WTC11 (cell line): ENCODE data around the gene CBX2. TPM values are rescaled to one million over a fixed set of nuclear protein-coding genes. Genes with fewer than 3 reads are reported as not detected.

Experiments
- ATAC-seq: fragments of 200-7000 bp; cut with Tn5 transposase; 2 replicates; pipeline ENCODE4 v1.10.0; 2021; ENCODE audit warnings: mild to moderate bottlenecking, moderate library complexity
- CTCF ChIA-PET: fragments of 300-600 bp; sonication (Branson Sonifier 250); formaldehyde crosslinking; loops from one replicate; lab custom pipeline; 2021; ENCODE audit warnings: antibody characterized with exemption; lab: Charles Lee
- POLR2A ChIA-PET: fragments of 350-600 bp; sonication (Branson Sonifier 250); formaldehyde crosslinking; loops from one replicate; lab custom pipeline; 2021; ENCODE audit warnings: antibody characterized with exemption; lab: Charles Lee
- DNase-seq: peaks from one replicate; pipeline ENCODE4 v3.0.0; 2021; ENCODE audit warnings: low spot score
- H3K27ac Mint-ChIP-seq: 2 replicates; pipeline ENCODE4 v1.8.0; 2021; ENCODE audit warnings: mixed read lengths
- H3K27me3 Mint-ChIP-seq: 2 replicates; pipeline ENCODE4 v1.8.0; 2021; ENCODE audit warnings: low read depth, mild to moderate bottlenecking, moderate library complexity, mixed read lengths
- H3K36me3 Mint-ChIP-seq: 2 replicates; pipeline ENCODE4 v1.8.0; 2021; ENCODE audit warnings: mixed read lengths
- H3K4me1 Mint-ChIP-seq: 2 replicates; pipeline ENCODE4 v1.8.0; 2022; ENCODE audit warnings: mixed read lengths
- H3K4me3 Mint-ChIP-seq: 2 replicates; pipeline ENCODE4 v1.8.0; 2021; ENCODE audit warnings: mild to moderate bottlenecking, moderate library complexity, mixed read lengths
- H3K9me3 Mint-ChIP-seq: 2 replicates; pipeline ENCODE4 v1.8.0; 2021; ENCODE audit warnings: mixed read lengths
- EMX1 ChIP-seq: fragments of 250-450 bp; sonication (Bioruptor Pico); IDR thresholded peaks from 2 replicates; pipeline ENCODE4 v1.8.0; 2021; ENCODE audit warnings: mild to moderate bottlenecking
- GABPB1 ChIP-seq: sonication (generic); formaldehyde crosslinking; IDR thresholded peaks from 2 replicates; pipeline ENCODE4 v1.8.1; 2023; ENCODE audit warnings: mild to moderate bottlenecking, missing genetic modification reagents
- NFATC4 ChIP-seq: fragments of 250-450 bp; sonication (Bioruptor Pico); IDR thresholded peaks from 2 replicates; pipeline ENCODE4 v1.9.0; 2021; ENCODE audit warnings: mild to moderate bottlenecking
- NR1H2 ChIP-seq: sonication (generic); formaldehyde crosslinking; IDR thresholded peaks from 2 replicates; pipeline ENCODE4 v1.9.0; 2021; ENCODE audit warnings: mild to moderate bottlenecking, moderate library complexity, missing genetic modification reagents
- PRRX2 ChIP-seq: fragments of 250-450 bp; sonication (Bioruptor Pico); IDR thresholded peaks from 2 replicates; pipeline ENCODE4 v1.8.0; 2021; ENCODE audit warnings: mild to moderate bottlenecking
- SMAD3 ChIP-seq: sonication (generic); formaldehyde crosslinking; IDR thresholded peaks from 2 replicates; pipeline ENCODE4 v1.8.0; 2022; ENCODE audit warnings: missing genetic modification reagents, mild to moderate bottlenecking, borderline replicate concordance
- TP53 ChIP-seq: sonication (generic); formaldehyde crosslinking; IDR thresholded peaks from 2 replicates; pipeline ENCODE4 v1.8.1; 2023; ENCODE audit warnings: mild to moderate bottlenecking, missing genetic modification reagents
- ZNF423 ChIP-seq: fragments of 250-450 bp; sonication (Bioruptor Pico); IDR thresholded peaks from 2 replicates; pipeline ENCODE4 v2.1.2; 2022; ENCODE audit warnings: mild to moderate bottlenecking, moderate library complexity
- total RNA-seq: library from RNA; stranded (reverse); gene quantifications from 3 replicates; pipeline ENCODE4 v1.2.3, GENCODE V29; 2021
- TF ChIP-seq, protein P1 (sequence below): sonication (generic); formaldehyde crosslinking; IDR thresholded peaks from 2 replicates; pipeline ENCODE4 v1.8.1; 2022; ENCODE audit warnings: low read depth, mild to moderate bottlenecking, moderate library complexity, missing genetic modification reagents, borderline replicate concordance
- TF ChIP-seq, protein P2 (sequence below): sonication (generic); formaldehyde crosslinking; IDR thresholded peaks from 2 replicates; pipeline ENCODE4 v1.8.0; 2022; ENCODE audit warnings: mild to moderate bottlenecking, missing genetic modification reagents
- TF ChIP-seq, protein P3 (sequence below): fragments of 250-450 bp; sonication (Bioruptor Pico); IDR thresholded peaks from 2 replicates; pipeline ENCODE4 v2.1.2; 2022; ENCODE audit warnings: mild to moderate bottlenecking, moderate library complexity
- TF ChIP-seq, protein P4 (sequence below): sonication (generic); formaldehyde crosslinking; IDR thresholded peaks from 2 replicates; pipeline ENCODE4 v1.8.1; 2023; ENCODE audit warnings: mild to moderate bottlenecking, missing genetic modification reagents
- TF ChIP-seq, protein P5 (sequence below): sonication (generic); formaldehyde crosslinking; IDR thresholded peaks from 2 replicates; pipeline ENCODE4 v1.8.1; 2022; ENCODE audit warnings: missing genetic modification reagents, borderline replicate concordance
- TF ChIP-seq, protein P6 (sequence below): sonication (generic); formaldehyde crosslinking; IDR thresholded peaks from 2 replicates; pipeline ENCODE4 v1.8.0; 2022; ENCODE audit warnings: missing genetic modification reagents
- TF ChIP-seq, protein P7 (sequence below): sonication (generic); formaldehyde crosslinking; IDR thresholded peaks from 2 replicates; pipeline ENCODE4 v1.8.0; 2023; ENCODE audit warnings: missing genetic modification reagents

CBX2 gene
- total RNA-seq, 1 experiment from 2014 or later, result 85.5 TPM

- CTCF ChIA-PET, result interaction anchor here (3.7 to 10.3 kb wide), 2 partner anchors 12 to 17 kb away, joined by 27 to 464 read pairs; partner anchors contain the start of gene CBX4
- ATAC-seq (no peak), DNase-seq (no peak)
- Mint-ChIP-seq H3K27ac (no peak overlapping the region), H3K4me3 (no peak overlapping the region), H3K9me3 (peaks cover 5% of the 10 kb centered on the region), H3K27me3 (peaks cover 99% of the 10 kb centered on the region), H3K4me1 (peaks cover 28% of the 10 kb centered on the region), H3K36me3 (no peaks in the 10 kb centered on the region; the same call in 1 of the 2 replicates)
- POLR2A ChIA-PET, result interaction anchor here (0.6 to 1.5 kb wide), 3 partner anchors 17 to 86 kb away, joined by 3 to 4 read pairs (median 3); no protein-coding TSS in a partner anchor
- no peak for TF ChIP-seq SMAD3 (CRISPR knock-in tag)
- no peak for TF ChIP-seq ZNF423 (CRISPR knock-in tag)
- no peak for TF ChIP-seq GABPB1
- TF ChIP-seq, protein P1, sequence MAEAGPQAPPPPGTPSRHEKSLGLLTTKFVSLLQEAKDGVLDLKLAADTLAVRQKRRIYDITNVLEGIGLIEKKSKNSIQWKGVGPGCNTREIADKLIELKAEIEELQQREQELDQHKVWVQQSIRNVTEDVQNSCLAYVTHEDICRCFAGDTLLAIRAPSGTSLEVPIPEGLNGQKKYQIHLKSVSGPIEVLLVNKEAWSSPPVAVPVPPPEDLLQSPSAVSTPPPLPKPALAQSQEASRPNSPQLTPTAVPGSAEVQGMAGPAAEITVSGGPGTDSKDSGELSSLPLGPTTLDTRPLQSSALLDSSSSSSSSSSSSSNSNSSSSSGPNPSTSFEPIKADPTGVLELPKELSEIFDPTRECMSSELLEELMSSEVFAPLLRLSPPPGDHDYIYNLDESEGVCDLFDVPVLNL (CRISPR knock-in tag), result no peak
- no peak for TF ChIP-seq NR1H2
- no peak for TF ChIP-seq PRRX2
- TF ChIP-seq, protein P2, sequence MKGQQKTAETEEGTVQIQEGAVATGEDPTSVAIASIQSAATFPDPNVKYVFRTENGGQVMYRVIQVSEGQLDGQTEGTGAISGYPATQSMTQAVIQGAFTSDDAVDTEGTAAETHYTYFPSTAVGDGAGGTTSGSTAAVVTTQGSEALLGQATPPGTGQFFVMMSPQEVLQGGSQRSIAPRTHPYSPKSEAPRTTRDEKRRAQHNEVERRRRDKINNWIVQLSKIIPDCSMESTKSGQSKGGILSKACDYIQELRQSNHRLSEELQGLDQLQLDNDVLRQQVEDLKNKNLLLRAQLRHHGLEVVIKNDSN (CRISPR knock-in tag), result no peak
Observed at GRCh38 chr17:79829004-79829403, 51.1 kb downstream of the CBX2 start.

DNA sequence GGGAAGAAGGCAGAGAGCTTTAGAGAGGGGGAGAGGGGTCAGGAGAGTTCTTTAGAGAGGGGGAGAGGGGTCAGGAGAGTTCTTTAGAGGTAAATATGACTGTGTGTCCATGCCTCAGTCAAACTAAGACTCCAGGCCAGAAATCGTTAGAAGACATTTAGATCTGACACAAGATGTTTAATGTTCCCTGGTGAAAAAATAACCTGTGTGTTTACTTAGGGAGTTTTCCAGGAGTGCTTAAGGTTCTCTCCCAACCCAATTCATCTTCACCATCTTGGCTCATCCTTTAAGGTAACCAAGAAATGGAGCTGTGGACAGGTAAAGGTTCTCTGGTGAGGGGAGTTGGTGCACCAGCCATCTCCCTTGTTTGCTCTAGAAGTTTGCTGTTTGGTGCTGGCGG is 51.5 kb downstream of the CBX2 start:
- Mint-ChIP-seq H3K36me3 (no peaks in the 10 kb centered on the region; the same call in 1 of the 2 replicates), H3K27me3 (peaks cover 99% of the 10 kb centered on the region), H3K27ac (no peak overlapping the region), H3K9me3 (peaks cover 2% of the 10 kb centered on the region), H3K4me3 (no peak overlapping the region), H3K4me1 (peaks cover 28% of the 10 kb centered on the region)
- ChIA-PET CTCF (interaction anchor here (1.9 to 10.3 kb wide), 4 partner anchors 12 to 88 kb away, joined by 7 to 464 read pairs (median 18); partner anchors contain the start of gene CBX4), POLR2A (interaction anchor here (1.1 to 1.5 kb wide), 2 partner anchors 15 to 18 kb away, joined by 3 to 4 read pairs; no protein-coding TSS in a partner anchor)
- TF ChIP-seq, protein P3, sequence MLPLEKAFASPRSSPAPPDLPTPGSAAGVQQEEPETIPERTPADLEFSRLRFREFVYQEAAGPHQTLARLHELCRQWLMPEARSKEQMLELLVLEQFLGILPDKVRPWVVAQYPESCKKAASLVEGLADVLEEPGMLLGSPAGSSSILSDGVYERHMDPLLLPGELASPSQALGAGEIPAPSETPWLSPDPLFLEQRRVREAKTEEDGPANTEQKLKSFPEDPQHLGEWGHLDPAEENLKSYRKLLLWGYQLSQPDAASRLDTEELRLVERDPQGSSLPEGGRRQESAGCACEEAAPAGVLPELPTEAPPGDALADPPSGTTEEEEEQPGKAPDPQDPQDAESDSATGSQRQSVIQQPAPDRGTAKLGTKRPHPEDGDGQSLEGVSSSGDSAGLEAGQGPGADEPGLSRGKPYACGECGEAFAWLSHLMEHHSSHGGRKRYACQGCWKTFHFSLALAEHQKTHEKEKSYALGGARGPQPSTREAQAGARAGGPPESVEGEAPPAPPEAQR (CRISPR knock-in tag), result no peak
- TF ChIP-seq, protein P4, sequence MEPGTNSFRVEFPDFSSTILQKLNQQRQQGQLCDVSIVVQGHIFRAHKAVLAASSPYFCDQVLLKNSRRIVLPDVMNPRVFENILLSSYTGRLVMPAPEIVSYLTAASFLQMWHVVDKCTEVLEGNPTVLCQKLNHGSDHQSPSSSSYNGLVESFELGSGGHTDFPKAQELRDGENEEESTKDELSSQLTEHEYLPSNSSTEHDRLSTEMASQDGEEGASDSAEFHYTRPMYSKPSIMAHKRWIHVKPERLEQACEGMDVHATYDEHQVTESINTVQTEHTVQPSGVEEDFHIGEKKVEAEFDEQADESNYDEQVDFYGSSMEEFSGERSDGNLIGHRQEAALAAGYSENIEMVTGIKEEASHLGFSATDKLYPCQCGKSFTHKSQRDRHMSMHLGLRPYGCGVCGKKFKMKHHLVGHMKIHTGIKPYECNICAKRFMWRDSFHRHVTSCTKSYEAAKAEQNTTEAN (CRISPR knock-in tag), result no peak
- TF ChIP-seq, protein P5, sequence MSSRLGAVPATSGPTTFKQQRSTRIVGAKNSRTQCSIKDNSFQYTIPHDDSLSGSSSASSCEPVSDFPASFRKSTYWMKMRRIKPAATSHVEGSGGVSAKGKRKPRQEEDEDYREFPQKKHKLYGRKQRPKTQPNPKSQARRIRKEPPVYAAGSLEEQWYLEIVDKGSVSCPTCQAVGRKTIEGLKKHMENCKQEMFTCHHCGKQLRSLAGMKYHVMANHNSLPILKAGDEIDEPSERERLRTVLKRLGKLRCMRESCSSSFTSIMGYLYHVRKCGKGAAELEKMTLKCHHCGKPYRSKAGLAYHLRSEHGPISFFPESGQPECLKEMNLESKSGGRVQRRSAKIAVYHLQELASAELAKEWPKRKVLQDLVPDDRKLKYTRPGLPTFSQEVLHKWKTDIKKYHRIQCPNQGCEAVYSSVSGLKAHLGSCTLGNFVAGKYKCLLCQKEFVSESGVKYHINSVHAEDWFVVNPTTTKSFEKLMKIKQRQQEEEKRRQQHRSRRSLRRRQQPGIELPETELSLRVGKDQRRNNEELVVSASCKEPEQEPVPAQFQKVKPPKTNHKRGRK (CRISPR knock-in tag), result no peak
- TF ChIP-seq, protein P6, sequence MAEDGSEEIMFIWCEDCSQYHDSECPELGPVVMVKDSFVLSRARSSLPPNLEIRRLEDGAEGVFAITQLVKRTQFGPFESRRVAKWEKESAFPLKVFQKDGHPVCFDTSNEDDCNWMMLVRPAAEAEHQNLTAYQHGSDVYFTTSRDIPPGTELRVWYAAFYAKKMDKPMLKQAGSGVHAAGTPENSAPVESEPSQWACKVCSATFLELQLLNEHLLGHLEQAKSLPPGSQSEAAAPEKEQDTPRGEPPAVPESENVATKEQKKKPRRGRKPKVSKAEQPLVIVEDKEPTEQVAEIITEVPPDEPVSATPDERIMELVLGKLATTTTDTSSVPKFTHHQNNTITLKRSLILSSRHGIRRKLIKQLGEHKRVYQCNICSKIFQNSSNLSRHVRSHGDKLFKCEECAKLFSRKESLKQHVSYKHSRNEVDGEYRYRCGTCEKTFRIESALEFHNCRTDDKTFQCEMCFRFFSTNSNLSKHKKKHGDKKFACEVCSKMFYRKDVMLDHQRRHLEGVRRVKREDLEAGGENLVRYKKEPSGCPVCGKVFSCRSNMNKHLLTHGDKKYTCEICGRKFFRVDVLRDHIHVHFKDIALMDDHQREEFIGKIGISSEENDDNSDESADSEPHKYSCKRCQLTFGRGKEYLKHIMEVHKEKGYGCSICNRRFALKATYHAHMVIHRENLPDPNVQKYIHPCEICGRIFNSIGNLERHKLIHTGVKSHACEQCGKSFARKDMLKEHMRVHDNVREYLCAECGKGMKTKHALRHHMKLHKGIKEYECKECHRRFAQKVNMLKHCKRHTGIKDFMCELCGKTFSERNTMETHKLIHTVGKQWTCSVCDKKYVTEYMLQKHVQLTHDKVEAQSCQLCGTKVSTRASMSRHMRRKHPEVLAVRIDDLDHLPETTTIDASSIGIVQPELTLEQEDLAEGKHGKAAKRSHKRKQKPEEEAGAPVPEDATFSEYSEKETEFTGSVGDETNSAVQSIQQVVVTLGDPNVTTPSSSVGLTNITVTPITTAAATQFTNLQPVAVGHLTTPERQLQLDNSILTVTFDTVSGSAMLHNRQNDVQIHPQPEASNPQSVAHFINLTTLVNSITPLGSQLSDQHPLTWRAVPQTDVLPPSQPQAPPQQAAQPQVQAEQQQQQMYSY (CRISPR knock-in tag), result no peak
- TF ChIP-seq NFATC4 (CRISPR knock-in tag) (no peak), EMX1 (CRISPR knock-in tag) (no peak), TP53 (no peak)
- TF ChIP-seq, protein P7, sequence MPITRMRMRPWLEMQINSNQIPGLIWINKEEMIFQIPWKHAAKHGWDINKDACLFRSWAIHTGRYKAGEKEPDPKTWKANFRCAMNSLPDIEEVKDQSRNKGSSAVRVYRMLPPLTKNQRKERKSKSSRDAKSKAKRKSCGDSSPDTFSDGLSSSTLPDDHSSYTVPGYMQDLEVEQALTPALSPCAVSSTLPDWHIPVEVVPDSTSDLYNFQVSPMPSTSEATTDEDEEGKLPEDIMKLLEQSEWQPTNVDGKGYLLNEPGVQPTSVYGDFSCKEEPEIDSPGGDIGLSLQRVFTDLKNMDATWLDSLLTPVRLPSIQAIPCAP, result no peak
- ATAC-seq (no peak), DNase-seq (no peak)
